ENCODE measurements around the gene TREML4.

Gene TREML4

GRCh38 chr6:41228096-41228495 is at the start of gene TREML4:
TSS of gene TREML4 (plus strand) at chr6:41228349. CDS start at chr6:41228428, 79 bp downstream.
- DNase-seq: peak in 1 of 2 experiments; percentile 35
- no peak for TF ChIP-seq GATA1 (IDR thresholded peaks at IDR 0.05; ENCODE audit: low read depth, low read length)
- no peak for TF ChIP-seq POLR2A (IDR thresholded peaks at IDR 0.05; ENCODE audit: low read length)

- TF ChIP-seq GATA1 (IDR thresholded peaks at IDR 0.05; ENCODE audit: low read depth, low read length): no peak
- no peak for TF ChIP-seq POLR2A (IDR thresholded peaks at IDR 0.05; ENCODE audit: low read length)
- DNase-seq: no peak
Measured at GRCh38 chr6:41179163-41179562, 49.0 kb upstream of the TREML4 start.

GRCh38 chr6:41181566-41181965 is 46.6 kb upstream of the TREML4 start:
- DNase-seq: no peak
- no peak for TF ChIP-seq POLR2A (IDR thresholded peaks at IDR 0.05; ENCODE audit: low read length)
- TF ChIP-seq GATA1 (IDR thresholded peaks at IDR 0.05; ENCODE audit: low read depth, low read length): no peak

- peak; percentile 78 to 79 for DNase-seq
- TF ChIP-seq GATA1 (IDR thresholded peaks at IDR 0.05; ENCODE audit: low read depth, low read length) (no peak), POLR2A (IDR thresholded peaks at IDR 0.05; ENCODE audit: low read length) (no peak)
Measured at GRCh38 chr6:41182069-41183034, 45.8 kb upstream of the TREML4 start.

- DNase-seq: no peak
- TF ChIP-seq POLR2A (IDR thresholded peaks at IDR 0.05; ENCODE audit: low read length): no peak
- TF ChIP-seq GATA1 (IDR thresholded peaks at IDR 0.05; ENCODE audit: low read depth, low read length): no peak
Measured at GRCh38 chr6:41184761-41185160, 43.4 kb upstream of the TREML4 start.

- no peak for TF ChIP-seq GATA1 (IDR thresholded peaks at IDR 0.05; ENCODE audit: low read depth, low read length)
- TF ChIP-seq POLR2A (IDR thresholded peaks at IDR 0.05; ENCODE audit: low read length): no peak
- no peak for DNase-seq
Measured at GRCh38 chr6:41186031-41186562, 42.1 kb upstream of the TREML4 start.

- DNase-seq: no peak
- TF ChIP-seq GATA1 (IDR thresholded peaks at IDR 0.05; ENCODE audit: low read depth, low read length): no peak
- no peak for TF ChIP-seq POLR2A (IDR thresholded peaks at IDR 0.05; ENCODE audit: low read length)
Measured at GRCh38 chr6:41187924-41188886, 39.9 kb upstream of the TREML4 start.

GRCh38 chr6:41189046-41189445 is 39.1 kb upstream of the TREML4 start:
- DNase-seq: peak in 1 of 2 experiments; percentile 21

GRCh38 chr6:41189967-41190366 is 38.2 kb upstream of the TREML4 start:
- TF ChIP-seq GATA1 (IDR thresholded peaks at IDR 0.05; ENCODE audit: low read depth, low read length) (no peak), POLR2A (IDR thresholded peaks at IDR 0.05; ENCODE audit: low read length) (no peak)
- no peak for DNase-seq

GRCh38 chr6:41190791-41191190 is 37.4 kb upstream of the TREML4 start:
- no peak for TF ChIP-seq GATA1 (IDR thresholded peaks at IDR 0.05; ENCODE audit: low read depth, low read length)
- no peak for TF ChIP-seq POLR2A (IDR thresholded peaks at IDR 0.05; ENCODE audit: low read length)
- no peak for DNase-seq

GRCh38 chr6:41191569-41191968 is 36.6 kb upstream of the TREML4 start:
- no peak for TF ChIP-seq POLR2A (IDR thresholded peaks at IDR 0.05; ENCODE audit: low read length)
- TF ChIP-seq GATA1 (IDR thresholded peaks at IDR 0.05; ENCODE audit: low read depth, low read length): no peak
- peak; percentile 58 to 77 for DNase-seq

- no peak for DNase-seq
- TF ChIP-seq POLR2A (IDR thresholded peaks at IDR 0.05; ENCODE audit: low read length) (no peak), GATA1 (IDR thresholded peaks at IDR 0.05; ENCODE audit: low read depth, low read length) (no peak)
Measured at GRCh38 chr6:41193171-41193734, 34.9 kb upstream of the TREML4 start.

- no peak for DNase-seq
- TF ChIP-seq GATA1 (IDR thresholded peaks at IDR 0.05; ENCODE audit: low read depth, low read length): no peak
- TF ChIP-seq POLR2A (IDR thresholded peaks at IDR 0.05; ENCODE audit: low read length): no peak
Measured at GRCh38 chr6:41193884-41194283, 34.3 kb upstream of the TREML4 start.
